Liver (tissue), 9 donors: ENCODE measurements around the gene CDC45. TPM values are rescaled to one million over a fixed set of nuclear protein-coding genes. Genes with fewer than 3 reads are reported as not detected.

Experiments used
- DNase-seq: peaks from one replicate; pipeline ENCODE4 v3.0.0-alpha.2; 2017; ENCODE audit warnings: low spot score
- H3K27ac ChIP-seq, 2 donors: one replicate each; pipeline ENCODE4 v1.7.0; 2013; ENCODE audit warnings: inconsistent platforms in 2 of 2, low read length in 2 of 2, control low read depth in 1 of 2, low read depth in 1 of 2, mild to moderate bottlenecking in 1 of 2
- H3K27me3 ChIP-seq, 4 donors: one replicate each; pipeline versions ENCODE4 v1.6.1 to v1.7.0; 2013; ENCODE audit warnings: low read length in 3 of 4, inconsistent platforms in 1 of 4, mild to moderate bottlenecking in 1 of 4, moderate library complexity in 1 of 4; ENCODE audit not compliant: control insufficient read depth in 4 of 4, insufficient read depth in 4 of 4
- H3K36me3 ChIP-seq, 4 donors: one replicate each; pipeline versions ENCODE4 v1.6.1 to v1.7.0; 2013; ENCODE audit warnings: low read length in 3 of 4, mild to moderate bottlenecking in 3 of 4, low read depth in 1 of 4, moderate library complexity in 1 of 4; ENCODE audit not compliant: control insufficient read depth in 4 of 4, insufficient read depth in 3 of 4
- H3K4me1 ChIP-seq, 4 donors: one replicate each; pipeline versions ENCODE4 v1.6.1 to v1.7.0; 2013; ENCODE audit warnings: low read length in 3 of 4, mild to moderate bottlenecking in 3 of 4, moderate library complexity in 1 of 4; ENCODE audit not compliant: control insufficient read depth in 4 of 4, insufficient read depth in 4 of 4
- H3K4me3 ChIP-seq, 3 donors: one replicate each; pipeline versions ENCODE4 v1.6.1 to v1.7.0; 2013; ENCODE audit warnings: low read length in 3 of 3, control low read depth in 1 of 3, low read depth in 1 of 3, mild to moderate bottlenecking in 1 of 3
- H3K9ac ChIP-seq, 2 donors: one replicate each; pipeline ENCODE4 v1.7.0; 2013; ENCODE audit warnings: low read length in 2 of 2, mild to moderate bottlenecking in 2 of 2, moderate library complexity in 2 of 2, control low read depth in 1 of 2, low read depth in 1 of 2
- H3K9me3 ChIP-seq, 4 donors: one replicate each; pipeline versions ENCODE4 v1.6.1 to v1.7.0; 2013; ENCODE audit warnings: low read length in 3 of 4; ENCODE audit not compliant: control insufficient read depth in 4 of 4
- EGR1 ChIP-seq, 2 donors: IDR thresholded peaks; 2 replicates each; pipeline ENCODE4 v1.6.1; 2016 to 2018; ENCODE audit warnings: antibody characterized with exemption in 2 of 2, low read depth in 2 of 2
- FOXA1 ChIP-seq: IDR thresholded peaks from 2 replicates; pipeline ENCODE4 v1.6.1; 2016; ENCODE audit warnings: antibody characterized with exemption
- GABPA ChIP-seq, 2 donors: IDR thresholded peaks in 1 of 2; conservative IDR thresholded peaks in 1 of 2; 2 replicates each; pipeline ENCODE4 v1.6.1; 2016; ENCODE audit warnings: antibody characterized with exemption in 2 of 2, mild to moderate bottlenecking in 1 of 2, moderate library complexity in 1 of 2
- HNF4A ChIP-seq, 2 donors: conservative IDR thresholded peaks; 2 replicates each; pipeline ENCODE4 v1.6.1; 2016; ENCODE audit warnings: antibody characterized with exemption in 2 of 2, mild to moderate bottlenecking in 2 of 2
- HNF4G ChIP-seq: IDR thresholded peaks from 2 replicates; pipeline ENCODE4 v1.6.1; 2016; ENCODE audit warnings: antibody characterized with exemption
- JUND ChIP-seq, 2 donors: IDR thresholded peaks; 2 replicates each; pipeline ENCODE4 v1.6.1; 2016; ENCODE audit warnings: antibody characterized with exemption in 2 of 2
- NR2F2 ChIP-seq: IDR thresholded peaks from 2 replicates; pipeline ENCODE4 v1.6.1; 2016; ENCODE audit warnings: antibody characterized with exemption
- RAD21 ChIP-seq, 2 donors: IDR thresholded peaks; 2 replicates each; pipeline ENCODE4 v1.6.1; 2016; ENCODE audit warnings: antibody characterized with exemption in 2 of 2, mild to moderate bottlenecking in 2 of 2
- RXRA ChIP-seq, 2 donors: IDR thresholded peaks; 2 replicates each; pipeline ENCODE4 v1.6.1; 2017 to 2018; ENCODE audit warnings: antibody characterized with exemption in 2 of 2, mild to moderate bottlenecking in 1 of 2
- SP1 ChIP-seq: IDR thresholded peaks from 2 replicates; pipeline ENCODE4 v1.6.1; 2018; ENCODE audit warnings: antibody characterized with exemption, mild to moderate bottlenecking
- TAF1 ChIP-seq: conservative IDR thresholded peaks from 2 replicates; pipeline ENCODE4 v1.6.1; 2016; ENCODE audit warnings: antibody characterized with exemption, mild to moderate bottlenecking
- YY1 ChIP-seq: IDR thresholded peaks from 2 replicates; pipeline ENCODE4 v1.6.1; 2016; ENCODE audit warnings: antibody characterized with exemption, mild to moderate bottlenecking
- WGBS: extraction: QIAGEN DNeasy Blood & Tissue Kit; methylation state at CpG from one replicate; pipeline ENCODE4 v1.1.7; 2013; 5-methylcytosine and 5-hydroxymethylcytosine counted together
- polyA plus RNA-seq, 2 donors: library from polyadenylated mRNA; stranded (reverse) in 1 of 2; unstranded in 1 of 2; fragments of 200-250 nt in 1 of 2; fragments of >200 nt in 1 of 2; fragmentation: Nextera tagmentation in 1 of 2; extraction: Ambion mirVana in 1 of 2; gene quantifications; one replicate each; pipeline versions ENCODE4 v1.2.1 to v1.2.3, GENCODE V29; 2013 to 2015
- total RNA-seq, 2 donors: library from RNA; depleted of rRNA; stranded (reverse); fragments of >200 nt; gene quantifications; one replicate each; pipeline ENCODE4 v1.2.3, GENCODE V29; 2014
- TF ChIP-seq, protein P1 (sequence below): IDR thresholded peaks from 2 replicates; pipeline ENCODE4 v1.6.1; 2016; ENCODE audit warnings: antibody characterized with exemption
- TF ChIP-seq, protein P2 (sequence below): IDR thresholded peaks from 2 replicates; pipeline ENCODE4 v1.6.1; 2016; ENCODE audit warnings: antibody characterized with exemption
- TF ChIP-seq, protein P3 (sequence below): IDR thresholded peaks from 2 replicates; pipeline ENCODE4 v1.6.1; 2016; ENCODE audit warnings: antibody characterized with exemption, mild to moderate bottlenecking
- TF ChIP-seq, protein P4 (sequence below): fragments of 150-350 bp; IDR thresholded peaks from 2 replicates; pipeline ENCODE4 v1.5.1; 2017; ENCODE audit warnings: improper control_type of control experiment, low read depth, low read length; ENCODE audit not compliant: missing input control
- TF ChIP-seq, protein P5 (sequence below): IDR thresholded peaks from 2 replicates; pipeline ENCODE4 v1.6.1; 2016; ENCODE audit warnings: antibody characterized with exemption
- donor health status: healthy.
- donor health status: healthy.
- donor health status: healthy.
- donor health status: healthy.
- donor health status: healthy.

The CDC45 gene
- total and polyA plus RNA-seq, 4 donors, result 0.33 to 15.5 (median 0.94) TPM

DNA sequence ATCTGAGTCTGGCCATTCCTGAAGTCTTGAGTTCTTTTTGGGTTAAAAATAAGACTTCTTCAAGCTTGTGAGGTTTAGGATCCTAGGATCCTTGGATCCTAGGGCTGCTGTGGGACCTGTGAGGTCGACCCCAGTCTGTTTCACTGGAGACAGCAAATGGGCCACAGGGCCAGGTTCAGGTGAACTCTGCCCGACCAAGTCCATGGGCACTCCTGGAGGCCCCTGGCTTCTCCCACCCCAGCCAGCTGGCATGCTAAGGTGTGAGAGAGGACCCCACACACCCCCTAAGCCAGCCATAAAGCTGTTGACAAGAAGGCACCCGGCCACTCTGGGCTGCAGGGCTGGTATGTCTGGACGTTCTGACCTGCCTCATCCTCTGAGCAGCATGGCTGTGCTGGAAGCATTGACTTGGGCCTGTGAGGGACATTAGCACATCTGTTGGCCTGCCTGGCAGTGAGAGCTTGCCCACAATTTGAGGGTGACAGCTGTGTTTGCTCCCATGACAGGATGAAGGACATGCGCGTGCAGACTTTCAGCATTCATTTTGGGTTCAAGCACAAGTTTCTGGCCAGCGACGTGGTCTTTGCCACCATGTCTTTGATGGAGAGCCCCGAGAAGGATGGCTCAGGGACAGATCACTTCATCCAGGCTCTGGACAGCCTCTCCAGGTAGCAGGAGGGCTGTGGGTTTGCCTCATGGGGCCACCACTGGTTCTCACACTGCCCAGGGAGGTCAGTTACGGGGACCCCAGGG, 28.5 kb downstream of the CDC45 start:
- no peaks in the 10 kb centered on the region for H3K4me1 ChIP-seq
- no peak overlapping the region for H3K9ac ChIP-seq
- no peaks in the 10 kb centered on the region for H3K36me3 ChIP-seq

More for the DNA sequence above, 28.5 kb downstream of the CDC45 start:
- no peak overlapping the region for H3K4me3 ChIP-seq
- no peaks in the 10 kb centered on the region for H3K9me3 ChIP-seq
- H3K27me3 ChIP-seq, result no peaks in the 10 kb centered on the region
- 95% methylated on average over 10 of the region's 10 CpGs for WGBS
- DNase-seq, result no peak
- H3K27ac ChIP-seq, result no peak overlapping the region
- TF ChIP-seq RAD21 (IDR thresholded peaks at IDR 0.05) (no peak), YY1 (no peak), HNF4A (conservative IDR thresholded peaks at IDR 0.05) (no peak), HNF4G (no peak), JUND (IDR thresholded peaks at IDR 0.05) (no peak), GABPA (IDR thresholded peaks at IDR 0.05 in 1 of 2, conservative IDR thresholded peaks at IDR 0.05 in 1 of 2) (no peak), NR2F2 (no peak), FOXA1 (no peak), TAF1 (no peak), EGR1 (IDR thresholded peaks at IDR 0.05; ENCODE audit: low read depth in 2 of 2) (no peak), RXRA (IDR thresholded peaks at IDR 0.05) (no peak), SP1 (no peak)
- TF ChIP-seq, protein P1, sequence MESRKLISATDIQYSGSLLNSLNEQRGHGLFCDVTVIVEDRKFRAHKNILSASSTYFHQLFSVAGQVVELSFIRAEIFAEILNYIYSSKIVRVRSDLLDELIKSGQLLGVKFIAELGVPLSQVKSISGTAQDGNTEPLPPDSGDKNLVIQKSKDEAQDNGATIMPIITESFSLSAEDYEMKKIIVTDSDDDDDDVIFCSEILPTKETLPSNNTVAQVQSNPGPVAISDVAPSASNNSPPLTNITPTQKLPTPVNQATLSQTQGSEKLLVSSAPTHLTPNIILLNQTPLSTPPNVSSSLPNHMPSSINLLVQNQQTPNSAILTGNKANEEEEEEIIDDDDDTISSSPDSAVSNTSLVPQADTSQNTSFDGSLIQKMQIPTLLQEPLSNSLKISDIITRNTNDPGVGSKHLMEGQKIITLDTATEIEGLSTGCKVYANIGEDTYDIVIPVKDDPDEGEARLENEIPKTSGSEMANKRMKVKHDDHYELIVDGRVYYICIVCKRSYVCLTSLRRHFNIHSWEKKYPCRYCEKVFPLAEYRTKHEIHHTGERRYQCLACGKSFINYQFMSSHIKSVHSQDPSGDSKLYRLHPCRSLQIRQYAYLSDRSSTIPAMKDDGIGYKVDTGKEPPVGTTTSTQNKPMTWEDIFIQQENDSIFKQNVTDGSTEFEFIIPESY, result no peak
- TF ChIP-seq, protein P2, sequence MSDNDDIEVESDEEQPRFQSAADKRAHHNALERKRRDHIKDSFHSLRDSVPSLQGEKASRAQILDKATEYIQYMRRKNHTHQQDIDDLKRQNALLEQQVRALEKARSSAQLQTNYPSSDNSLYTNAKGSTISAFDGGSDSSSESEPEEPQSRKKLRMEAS, result no peak
- TF ChIP-seq, protein P3, sequence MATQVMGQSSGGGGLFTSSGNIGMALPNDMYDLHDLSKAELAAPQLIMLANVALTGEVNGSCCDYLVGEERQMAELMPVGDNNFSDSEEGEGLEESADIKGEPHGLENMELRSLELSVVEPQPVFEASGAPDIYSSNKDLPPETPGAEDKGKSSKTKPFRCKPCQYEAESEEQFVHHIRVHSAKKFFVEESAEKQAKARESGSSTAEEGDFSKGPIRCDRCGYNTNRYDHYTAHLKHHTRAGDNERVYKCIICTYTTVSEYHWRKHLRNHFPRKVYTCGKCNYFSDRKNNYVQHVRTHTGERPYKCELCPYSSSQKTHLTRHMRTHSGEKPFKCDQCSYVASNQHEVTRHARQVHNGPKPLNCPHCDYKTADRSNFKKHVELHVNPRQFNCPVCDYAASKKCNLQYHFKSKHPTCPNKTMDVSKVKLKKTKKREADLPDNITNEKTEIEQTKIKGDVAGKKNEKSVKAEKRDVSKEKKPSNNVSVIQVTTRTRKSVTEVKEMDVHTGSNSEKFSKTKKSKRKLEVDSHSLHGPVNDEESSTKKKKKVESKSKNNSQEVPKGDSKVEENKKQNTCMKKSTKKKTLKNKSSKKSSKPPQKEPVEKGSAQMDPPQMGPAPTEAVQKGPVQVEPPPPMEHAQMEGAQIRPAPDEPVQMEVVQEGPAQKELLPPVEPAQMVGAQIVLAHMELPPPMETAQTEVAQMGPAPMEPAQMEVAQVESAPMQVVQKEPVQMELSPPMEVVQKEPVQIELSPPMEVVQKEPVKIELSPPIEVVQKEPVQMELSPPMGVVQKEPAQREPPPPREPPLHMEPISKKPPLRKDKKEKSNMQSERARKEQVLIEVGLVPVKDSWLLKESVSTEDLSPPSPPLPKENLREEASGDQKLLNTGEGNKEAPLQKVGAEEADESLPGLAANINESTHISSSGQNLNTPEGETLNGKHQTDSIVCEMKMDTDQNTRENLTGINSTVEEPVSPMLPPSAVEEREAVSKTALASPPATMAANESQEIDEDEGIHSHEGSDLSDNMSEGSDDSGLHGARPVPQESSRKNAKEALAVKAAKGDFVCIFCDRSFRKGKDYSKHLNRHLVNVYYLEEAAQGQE, result no peak
- TF ChIP-seq, protein P4, sequence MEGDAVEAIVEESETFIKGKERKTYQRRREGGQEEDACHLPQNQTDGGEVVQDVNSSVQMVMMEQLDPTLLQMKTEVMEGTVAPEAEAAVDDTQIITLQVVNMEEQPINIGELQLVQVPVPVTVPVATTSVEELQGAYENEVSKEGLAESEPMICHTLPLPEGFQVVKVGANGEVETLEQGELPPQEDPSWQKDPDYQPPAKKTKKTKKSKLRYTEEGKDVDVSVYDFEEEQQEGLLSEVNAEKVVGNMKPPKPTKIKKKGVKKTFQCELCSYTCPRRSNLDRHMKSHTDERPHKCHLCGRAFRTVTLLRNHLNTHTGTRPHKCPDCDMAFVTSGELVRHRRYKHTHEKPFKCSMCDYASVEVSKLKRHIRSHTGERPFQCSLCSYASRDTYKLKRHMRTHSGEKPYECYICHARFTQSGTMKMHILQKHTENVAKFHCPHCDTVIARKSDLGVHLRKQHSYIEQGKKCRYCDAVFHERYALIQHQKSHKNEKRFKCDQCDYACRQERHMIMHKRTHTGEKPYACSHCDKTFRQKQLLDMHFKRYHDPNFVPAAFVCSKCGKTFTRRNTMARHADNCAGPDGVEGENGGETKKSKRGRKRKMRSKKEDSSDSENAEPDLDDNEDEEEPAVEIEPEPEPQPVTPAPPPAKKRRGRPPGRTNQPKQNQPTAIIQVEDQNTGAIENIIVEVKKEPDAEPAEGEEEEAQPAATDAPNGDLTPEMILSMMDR, result no peak
- TF ChIP-seq, protein P5, sequence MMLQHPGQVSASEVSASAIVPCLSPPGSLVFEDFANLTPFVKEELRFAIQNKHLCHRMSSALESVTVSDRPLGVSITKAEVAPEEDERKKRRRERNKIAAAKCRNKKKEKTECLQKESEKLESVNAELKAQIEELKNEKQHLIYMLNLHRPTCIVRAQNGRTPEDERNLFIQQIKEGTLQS, result no peak
